Measurements from ENCODE around the gene VPS11.

Gene VPS11

DNA sequence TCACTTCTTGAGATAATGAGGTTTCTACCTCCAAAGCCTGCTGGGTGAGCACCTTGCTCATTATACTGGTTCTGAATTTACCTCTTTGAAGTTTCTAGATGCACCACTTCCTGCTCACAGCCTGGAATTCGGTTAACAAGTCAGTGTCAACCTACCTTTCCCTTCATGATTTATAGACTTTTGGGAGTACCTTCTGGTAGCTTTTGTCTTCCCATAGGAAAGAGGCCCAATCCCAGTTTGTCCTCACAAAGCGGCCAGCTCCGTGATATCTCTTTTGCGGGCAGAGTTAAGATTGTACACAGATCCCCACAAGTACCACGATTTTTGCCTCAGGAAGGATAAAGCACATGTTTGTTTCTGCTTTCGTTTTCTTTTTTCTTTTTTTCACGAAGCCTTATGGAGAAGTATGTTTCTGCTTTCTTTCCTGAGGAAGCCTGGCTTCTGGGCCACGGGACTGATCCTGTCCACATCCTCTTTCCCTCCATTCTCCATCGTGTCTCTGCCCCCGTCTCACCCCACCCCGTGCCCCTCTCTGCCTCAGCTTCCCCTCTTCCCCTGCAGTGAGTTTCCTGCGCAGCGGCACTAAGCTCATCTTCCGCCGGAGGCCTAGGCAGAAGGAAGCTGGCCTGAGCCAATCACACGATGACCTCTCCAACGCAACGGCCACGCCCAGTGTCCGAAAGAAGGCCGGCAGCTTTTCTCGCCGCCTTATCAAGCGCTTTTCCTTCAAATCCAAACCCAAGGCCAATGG is 48.0 kb downstream of the VPS11 start:
- DNase-seq (ENCODE audit: low read depth in 1 of 2, low spot score in 1 of 2) = no peak
- no peak for TF ChIP-seq JUND (IDR thresholded peaks at IDR 0.05; ENCODE audit: low read depth)
- in situ Hi-C loops (cut with HindIII; ENCODE audit: low pct_unique_long_range_greater_than_20kb, low sequenced_read_pairs) = no loop called here

DNA sequence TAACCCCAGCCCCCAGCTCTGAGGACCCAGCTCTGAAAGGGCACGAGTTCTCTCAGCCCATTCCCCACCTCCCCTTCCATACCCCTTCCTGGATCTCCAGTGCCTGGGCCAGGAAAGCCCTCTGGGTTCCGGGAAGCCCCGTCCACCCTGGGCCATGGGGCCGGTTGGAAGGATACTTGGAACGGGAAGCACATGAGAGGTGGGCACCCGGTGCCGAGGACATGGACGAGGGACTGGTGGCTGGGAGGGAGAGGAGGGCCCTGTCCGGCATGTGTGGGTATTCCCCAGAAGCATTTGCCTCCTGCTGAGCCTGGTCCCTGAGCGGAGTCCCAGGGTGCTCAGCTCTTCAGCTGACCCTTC is 48.6 kb downstream of the VPS11 start:
- in situ Hi-C loops (cut with HindIII; ENCODE audit: low pct_unique_long_range_greater_than_20kb, low sequenced_read_pairs) = no loop called here
- no peak for TF ChIP-seq JUND (IDR thresholded peaks at IDR 0.05; ENCODE audit: low read depth)
- no peak for DNase-seq (ENCODE audit: low read depth in 1 of 2, low spot score in 1 of 2)

DNA sequence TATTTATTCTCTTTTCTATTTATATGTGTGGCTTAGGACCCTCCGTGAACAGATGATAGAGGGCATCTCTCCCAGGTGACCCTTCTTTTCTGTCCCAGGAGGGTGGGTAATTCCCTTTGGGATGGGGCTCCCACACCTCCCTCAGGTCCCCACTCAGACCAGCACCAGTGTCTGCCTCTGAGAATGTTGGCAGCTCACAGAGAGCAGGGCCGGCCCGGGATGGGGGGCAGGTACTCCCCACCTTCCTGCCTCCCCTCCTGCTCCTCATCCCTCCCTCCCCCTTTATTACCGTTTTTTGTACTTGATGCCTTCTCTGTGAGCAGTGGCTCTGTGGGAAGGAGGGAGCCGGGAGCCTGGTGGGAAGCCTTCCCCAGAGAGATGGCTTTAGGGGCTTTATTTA is 49.0 kb downstream of the VPS11 start:
- in situ Hi-C loops (cut with HindIII; ENCODE audit: low pct_unique_long_range_greater_than_20kb, low sequenced_read_pairs) = no loop called here
- DNase-seq (ENCODE audit: low read depth in 1 of 2, low spot score in 1 of 2) = no peak
- no peak for TF ChIP-seq JUND (IDR thresholded peaks at IDR 0.05; ENCODE audit: low read depth)

DNA sequence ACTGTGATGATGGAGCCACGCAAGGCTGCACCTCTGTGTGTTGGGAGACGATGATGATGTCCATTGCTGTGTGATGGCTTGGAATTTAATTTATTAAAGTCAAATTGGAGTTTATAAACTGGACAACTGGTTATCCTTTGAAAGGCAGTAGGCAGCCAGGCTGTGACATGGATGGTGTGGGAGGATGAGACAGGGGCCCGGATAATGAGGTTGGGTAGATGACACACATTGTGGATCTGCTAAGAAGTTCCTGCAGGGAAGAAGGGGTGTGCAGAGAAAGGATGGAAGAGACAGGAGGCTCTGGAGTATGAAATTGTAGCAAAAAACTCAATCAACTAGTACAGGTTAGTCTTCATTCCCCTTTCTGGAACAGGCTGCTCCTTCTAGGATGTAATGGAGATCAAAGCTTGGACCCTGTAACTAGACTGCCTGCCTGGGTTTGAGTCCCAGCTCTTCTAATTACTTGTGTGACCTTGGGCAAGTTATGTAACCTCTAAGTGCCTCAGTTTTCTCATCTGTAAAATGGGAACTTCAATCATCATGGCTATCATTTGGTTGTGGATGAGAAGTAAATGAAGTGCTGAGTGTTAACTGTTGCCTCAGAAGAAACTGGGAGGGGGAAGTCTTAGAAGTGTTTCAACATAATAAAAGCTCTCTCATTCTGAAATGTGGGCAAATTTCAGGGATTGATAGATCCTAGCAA is 49.5 kb downstream of the VPS11 start:
- in situ Hi-C loops (cut with HindIII; ENCODE audit: low pct_unique_long_range_greater_than_20kb, low sequenced_read_pairs) = no loop called here
- no peak for DNase-seq (ENCODE audit: low read depth in 1 of 2, low spot score in 1 of 2)
- TF ChIP-seq JUND (IDR thresholded peaks at IDR 0.05; ENCODE audit: low read depth) = no peak

DNA sequence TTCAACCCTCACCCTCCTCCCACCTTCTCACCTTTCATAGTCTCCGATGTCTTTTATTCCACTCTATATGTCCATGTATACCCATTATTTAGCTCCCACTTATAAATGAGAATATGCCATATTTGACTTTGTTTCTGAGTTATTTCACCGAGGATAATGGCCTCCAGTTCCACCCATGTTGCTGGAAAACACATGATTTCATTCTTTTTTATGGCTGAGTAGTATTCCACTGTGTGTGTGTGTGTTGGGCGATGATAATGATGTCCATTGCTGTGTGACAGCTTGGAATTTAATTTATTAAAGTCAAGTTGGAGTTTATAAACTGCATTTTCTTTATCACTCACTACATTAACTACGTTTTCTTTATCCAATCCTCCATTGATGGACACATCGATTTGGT is 50.6 kb downstream of the VPS11 start:
- TF ChIP-seq JUND (IDR thresholded peaks at IDR 0.05; ENCODE audit: low read depth) = no peak
- in situ Hi-C loops (cut with HindIII; ENCODE audit: low pct_unique_long_range_greater_than_20kb, low sequenced_read_pairs) = no loop called here
- no peak for DNase-seq (ENCODE audit: low read depth in 1 of 2, low spot score in 1 of 2)

DNA sequence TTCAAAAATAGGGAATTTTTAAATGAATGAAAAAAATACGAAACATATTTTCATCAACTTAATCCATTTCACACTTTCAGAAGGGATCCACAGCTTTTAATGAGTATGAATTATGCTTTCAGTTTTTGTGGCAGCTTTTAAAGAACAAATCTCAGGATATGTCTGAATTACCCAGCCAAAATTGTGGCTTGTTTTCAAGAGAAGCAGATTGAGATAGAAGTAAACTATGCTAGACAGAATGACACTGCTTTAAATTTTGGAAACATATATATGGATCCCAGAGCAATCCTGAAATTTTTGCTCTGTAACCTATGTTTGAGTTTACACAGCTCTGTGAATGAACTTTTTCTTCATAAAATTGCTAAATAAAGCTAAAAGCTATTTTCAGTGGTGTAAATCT is 51.3 kb downstream of the VPS11 start:
- no peak for DNase-seq (ENCODE audit: low read depth in 1 of 2, low spot score in 1 of 2)
- in situ Hi-C loops (cut with HindIII; ENCODE audit: low pct_unique_long_range_greater_than_20kb, low sequenced_read_pairs) = no loop called here
- no peak for TF ChIP-seq JUND (IDR thresholded peaks at IDR 0.05; ENCODE audit: low read depth)

DNA sequence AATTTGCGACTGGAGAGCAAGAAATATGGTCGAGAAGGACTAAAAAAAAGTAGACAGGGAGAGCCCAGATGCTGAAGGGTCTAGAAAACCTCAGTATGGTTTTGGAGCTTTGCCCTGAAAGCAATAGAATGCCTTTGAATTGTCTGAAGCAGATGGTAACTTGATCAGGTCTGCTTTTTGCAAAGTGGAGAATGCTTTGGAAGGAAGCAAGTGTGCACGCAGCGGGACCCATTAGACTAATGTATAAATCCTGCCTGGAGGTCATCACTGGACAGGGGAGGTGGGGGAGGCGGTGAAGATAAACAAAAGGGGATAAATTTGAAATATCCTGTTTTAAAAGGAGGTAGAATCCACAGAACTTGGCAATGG is 53.0 kb downstream of the VPS11 start:
- DNase-seq (ENCODE audit: low read depth in 1 of 2, low spot score in 1 of 2) = no peak
- TF ChIP-seq JUND (IDR thresholded peaks at IDR 0.05; ENCODE audit: low read depth) = no peak
- in situ Hi-C loops (cut with HindIII; ENCODE audit: low pct_unique_long_range_greater_than_20kb, low sequenced_read_pairs) = no loop called here

DNA sequence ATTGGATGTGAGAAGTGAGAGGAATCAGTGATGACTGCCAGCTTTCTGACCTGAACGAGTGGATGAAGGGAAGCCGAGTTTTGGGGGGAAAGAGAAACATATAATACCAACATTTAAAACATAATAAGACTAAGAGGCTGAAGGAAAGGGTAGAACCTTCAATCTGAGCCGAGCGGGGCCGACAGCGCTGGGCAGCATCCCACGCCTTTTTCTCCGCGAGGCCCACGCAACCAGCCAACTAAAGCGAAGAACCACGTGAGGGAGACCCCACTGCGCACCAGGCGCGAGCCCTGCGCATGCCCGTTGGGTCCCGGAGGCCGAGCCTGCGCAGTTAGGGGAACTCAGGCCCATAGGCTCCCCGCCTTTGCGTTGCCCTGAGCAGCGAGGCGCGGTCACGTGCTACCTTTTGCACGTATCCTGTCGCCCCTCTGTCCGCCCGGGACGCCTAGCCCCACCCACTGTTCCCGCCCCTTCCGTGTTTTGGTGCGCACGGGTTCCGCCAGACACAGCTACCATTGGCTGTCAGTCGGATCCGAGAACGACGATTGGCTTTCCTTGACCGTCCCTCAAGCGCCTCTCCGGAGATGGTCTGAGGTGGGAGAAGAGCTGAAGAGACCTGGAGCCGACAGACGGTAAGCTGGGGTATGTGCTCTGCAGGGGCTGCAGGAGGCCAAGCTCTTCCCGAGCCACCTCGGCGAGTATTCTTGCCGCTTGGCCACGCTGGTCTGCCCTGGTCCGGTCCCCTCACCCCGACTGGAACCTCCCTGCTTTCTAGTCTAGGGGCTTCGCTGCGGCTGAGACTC is 53.6 kb downstream of the VPS11 start, which contains the start of gene HINFP:
Gene HINFP, plus strand, starts transcription at position 573 of the 803 bp plus-strand sequence. CDS start 5,365 bp downstream, outside the sequence.
- no peak for TF ChIP-seq JUND (IDR thresholded peaks at IDR 0.05; ENCODE audit: low read depth)
- DNase-seq (ENCODE audit: low read depth in 1 of 2, low spot score in 1 of 2) = peak; percentile 96 to 99
- in situ Hi-C loops (cut with HindIII; ENCODE audit: low pct_unique_long_range_greater_than_20kb, low sequenced_read_pairs) = no loop called here

DNA sequence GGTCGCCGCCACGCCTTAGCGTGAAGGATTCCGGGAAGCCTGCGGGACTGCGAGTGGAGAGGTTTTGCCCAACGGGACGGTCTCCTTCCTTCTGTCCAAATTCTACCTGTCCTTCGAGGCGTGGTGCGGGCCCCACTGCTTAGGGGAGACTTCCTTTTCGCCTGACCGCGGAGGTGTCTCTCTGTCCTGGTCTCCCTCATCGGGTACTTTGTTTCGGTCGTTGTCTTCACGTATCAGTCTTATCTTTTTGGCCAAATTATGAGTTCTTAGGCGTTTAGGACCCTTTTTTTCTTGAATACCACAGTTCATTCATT is 54.1 kb downstream of the VPS11 start:
- DNase-seq (ENCODE audit: low read depth in 1 of 2, low spot score in 1 of 2) = peak in 1 of 2 experiments; percentile 33
- no peak for TF ChIP-seq JUND (IDR thresholded peaks at IDR 0.05; ENCODE audit: low read depth)
- in situ Hi-C loops (cut with HindIII; ENCODE audit: low pct_unique_long_range_greater_than_20kb, low sequenced_read_pairs) = no loop called here

DNA sequence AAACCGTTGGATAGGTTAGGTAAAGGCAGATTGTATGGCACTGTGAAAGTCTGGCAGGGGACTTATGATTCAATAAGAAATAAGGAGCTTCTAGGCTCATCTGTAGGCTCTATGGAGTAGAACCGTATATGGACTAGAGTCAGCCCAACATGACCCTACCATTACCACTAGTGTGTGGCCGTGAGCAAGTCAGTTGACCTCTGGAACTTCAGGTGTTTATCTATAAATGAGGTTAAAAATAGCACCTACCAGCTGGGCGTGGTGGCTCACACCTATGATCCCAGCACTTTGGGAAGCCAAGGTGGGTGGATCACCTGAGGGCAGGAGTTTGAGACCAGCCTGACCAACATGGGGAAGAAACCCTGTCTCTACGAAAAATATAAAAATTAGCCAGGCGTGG is 58.2 kb downstream of the VPS11 start:
- TF ChIP-seq JUND (IDR thresholded peaks at IDR 0.05; ENCODE audit: low read depth) = no peak
- no peak for DNase-seq (ENCODE audit: low read depth in 1 of 2, low spot score in 1 of 2)
- in situ Hi-C loops (cut with HindIII; ENCODE audit: low pct_unique_long_range_greater_than_20kb, low sequenced_read_pairs) = no loop called here

DNA sequence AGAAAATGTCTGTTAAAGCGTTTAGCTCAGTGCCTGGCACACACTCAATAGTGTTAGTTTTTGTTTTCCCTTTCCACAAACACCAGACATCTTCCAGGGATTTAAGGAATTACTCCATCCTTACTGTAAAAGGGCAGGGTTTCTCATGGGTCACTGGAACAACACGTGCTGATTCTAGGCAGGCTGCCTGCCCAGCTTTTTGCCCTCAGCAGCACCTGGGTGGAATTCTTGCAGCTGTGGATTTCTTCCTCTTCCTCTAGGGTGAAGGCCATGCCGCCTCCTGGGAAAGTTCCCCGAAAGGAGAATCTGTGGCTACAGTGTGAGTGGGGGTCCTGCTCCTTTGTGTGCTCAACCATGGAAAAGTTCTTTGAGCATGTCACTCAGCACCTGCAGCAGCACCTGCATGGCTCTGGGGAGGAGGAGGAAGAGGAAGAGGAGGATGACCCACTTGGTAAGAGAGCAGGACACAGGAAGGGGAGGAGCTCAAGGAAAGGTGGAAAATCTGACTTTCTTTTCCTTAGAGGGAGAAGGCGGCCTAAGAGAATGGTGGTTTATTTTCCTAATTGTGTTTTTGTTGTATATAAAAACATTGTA is 59.2 kb downstream of the VPS11 start:
- no peak for TF ChIP-seq JUND (IDR thresholded peaks at IDR 0.05; ENCODE audit: low read depth)
- DNase-seq (ENCODE audit: low read depth in 1 of 2, low spot score in 1 of 2) = peak in 1 of 2 experiments; percentile 37
- in situ Hi-C loops (cut with HindIII; ENCODE audit: low pct_unique_long_range_greater_than_20kb, low sequenced_read_pairs) = no loop called here

DNA sequence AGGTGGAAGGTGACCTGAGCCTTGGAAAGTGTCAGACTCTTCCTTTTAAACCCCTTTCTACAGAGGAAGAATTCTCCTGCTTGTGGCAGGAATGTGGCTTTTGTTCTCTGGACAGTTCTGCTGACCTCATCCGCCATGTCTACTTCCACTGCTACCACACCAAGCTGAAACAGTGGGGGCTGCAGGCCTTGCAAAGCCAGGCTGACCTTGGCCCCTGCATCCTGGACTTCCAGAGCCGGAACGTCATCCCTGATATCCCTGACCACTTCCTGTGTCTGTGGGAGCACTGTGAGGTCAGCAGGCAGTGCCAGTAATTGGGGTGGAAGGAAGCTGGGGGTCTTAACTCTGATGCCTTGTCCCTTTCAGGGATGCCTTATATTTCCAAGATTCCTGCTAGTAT is 63.0 kb downstream of the VPS11 start:
- in situ Hi-C loops (cut with HindIII; ENCODE audit: low pct_unique_long_range_greater_than_20kb, low sequenced_read_pairs) = no loop called here

More for the DNA sequence above, 63.0 kb downstream of the VPS11 start:
- TF ChIP-seq JUND (IDR thresholded peaks at IDR 0.05; ENCODE audit: low read depth) = no peak
- no peak for DNase-seq (ENCODE audit: low read depth in 1 of 2, low spot score in 1 of 2)

All from T47D (cell line).